NT2/D1 (cell line): ENCODE measurements around the gene CNPY4.
"Not testable (repeated sequence)": the region's sequence is repeated elsewhere in the genome, so short reads cannot be mapped to it uniquely, and the experiment has no call there.

Source experiments
- DNase-seq: peaks from one replicate; pipeline ENCODE4 v3.0.0-alpha.2; 2011; ENCODE audit warnings: low read depth, low spot score
- H3K27me3 ChIP-seq: 2 replicates; pipeline ENCODE4 v1.6.0; 2011; ENCODE audit warnings: mild to moderate bottlenecking; ENCODE audit not compliant: insufficient read length, insufficient read depth
- H3K36me3 ChIP-seq: 2 replicates; pipeline ENCODE4 v1.6.1; 2011; ENCODE audit warnings: mild to moderate bottlenecking, low read length, mixed read lengths; ENCODE audit not compliant: insufficient read depth, insufficient read length
- H3K4me1 ChIP-seq: 2 replicates; pipeline ENCODE4 v1.5.1; 2011; ENCODE audit not compliant: insufficient read depth, insufficient read length
- H3K4me3 ChIP-seq: 2 replicates; pipeline ENCODE4 v1.5.1; 2011; ENCODE audit warnings: low read depth; ENCODE audit not compliant: insufficient read length
- H3K9ac ChIP-seq: 2 replicates; pipeline ENCODE4 v1.6.0; 2011; ENCODE audit warnings: low read depth; ENCODE audit not compliant: insufficient read length
- H3K9me3 ChIP-seq: 2 replicates; pipeline ENCODE4 v1.5.1; 2011; ENCODE audit warnings: mild to moderate bottlenecking, low read length; ENCODE audit not compliant: insufficient read depth
- SUZ12 ChIP-seq: IDR thresholded peaks from 2 replicates; pipeline ENCODE4 v1.6.1; 2011; ENCODE audit not compliant: insufficient read length, insufficient read depth; ENCODE audit errors: extremely low read depth
- YY1 ChIP-seq: IDR thresholded peaks from 2 replicates; pipeline ENCODE4 v1.6.1; 2011; ENCODE audit not compliant: insufficient read length, insufficient read depth
- ZNF274 ChIP-seq: IDR thresholded peaks from 2 replicates; pipeline ENCODE4 v1.6.1; 2011; ENCODE audit warnings: mild to moderate bottlenecking, low read depth, low read length

CNPY4 gene

GRCh38 chr7:100130608-100131453 lies 11.4 kb downstream of the CNPY4 start:
- no peak for TF ChIP-seq SUZ12
- no peak for TF ChIP-seq YY1
- no peak for TF ChIP-seq ZNF274
- no peaks in the 10 kb centered on the region for H3K9me3 ChIP-seq
- H3K4me3 ChIP-seq: no peak overlapping the region
- DNase-seq: no peak
- H3K27me3 ChIP-seq: peaks cover 20% of the 10 kb centered on the region
- H3K4me1 ChIP-seq: no peaks in the 10 kb centered on the region
- no peak overlapping the region for H3K9ac ChIP-seq
- H3K36me3 ChIP-seq: no peaks in the 10 kb centered on the region

- no peak for TF ChIP-seq SUZ12
- TF ChIP-seq YY1: no peak
- no peak for TF ChIP-seq ZNF274
- H3K4me1 ChIP-seq: no peaks in the 10 kb centered on the region
- no peak overlapping the region for H3K9ac ChIP-seq
- H3K27me3 ChIP-seq: peaks cover 20% of the 10 kb centered on the region
- H3K36me3 ChIP-seq: no peaks in the 10 kb centered on the region
- no peak overlapping the region for H3K4me3 ChIP-seq
- no peak for DNase-seq
- H3K9me3 ChIP-seq: no peaks in the 10 kb centered on the region
Observed at GRCh38 chr7:100132126-100132525, 12.7 kb downstream of the CNPY4 start.

- Histone ChIP-seq H3K9me3 (no peaks in the 10 kb centered on the region), H3K36me3 (no peaks in the 10 kb centered on the region), H3K27me3 (peaks cover 18% of the 10 kb centered on the region), H3K9ac (no peak overlapping the region), H3K4me1 (no peaks in the 10 kb centered on the region), H3K4me3 (no peak overlapping the region)
- TF ChIP-seq ZNF274 (no peak), SUZ12 (no peak), YY1 (no peak)
- no peak for DNase-seq
Observed at GRCh38 chr7:100132697-100133151, 13.3 kb downstream of the CNPY4 start.

- TF ChIP-seq YY1 (no peak), SUZ12 (no peak), ZNF274 (no peak)
- H3K4me3 ChIP-seq: no peak overlapping the region
- no peak for DNase-seq
- H3K27me3 ChIP-seq: no peaks in the 10 kb centered on the region
- no peak overlapping the region for H3K9ac ChIP-seq
- H3K36me3 ChIP-seq: no peaks in the 10 kb centered on the region
- H3K9me3 ChIP-seq: no peaks in the 10 kb centered on the region
- H3K4me1 ChIP-seq: no peaks in the 10 kb centered on the region
Observed at GRCh38 chr7:100137851-100138760, 18.7 kb downstream of the CNPY4 start.

- Histone ChIP-seq H3K4me1 (no peaks in the 10 kb centered on the region), H3K36me3 (no peaks in the 10 kb centered on the region), H3K9ac (no peak overlapping the region), H3K4me3 (no peak overlapping the region), H3K27me3 (no peaks in the 10 kb centered on the region), H3K9me3 (no peaks in the 10 kb centered on the region)
- DNase-seq: no peak
- TF ChIP-seq YY1: no peak
- no peak for TF ChIP-seq ZNF274
- no peak for TF ChIP-seq SUZ12
Observed at GRCh38 chr7:100141555-100141949, 22.1 kb downstream of the CNPY4 start.

- no peaks in the 10 kb centered on the region for H3K9me3 ChIP-seq
- TF ChIP-seq SUZ12 (no peak), YY1 (no peak), ZNF274 (no peak)
- H3K36me3 ChIP-seq: no peaks in the 10 kb centered on the region
- no peaks in the 10 kb centered on the region for H3K4me1 ChIP-seq
- H3K4me3 ChIP-seq: no peak overlapping the region
- no peak for DNase-seq
- H3K27me3 ChIP-seq: no peaks in the 10 kb centered on the region
- no peak overlapping the region for H3K9ac ChIP-seq
Observed at GRCh38 chr7:100142461-100142860, 23.0 kb downstream of the CNPY4 start.

GRCh38 chr7:100146350-100146749 lies 26.9 kb downstream of the CNPY4 start:
- H3K9me3 ChIP-seq, H3K36me3 ChIP-seq, H3K4me3 ChIP-seq, H3K9ac ChIP-seq, DNase-seq, H3K4me1 ChIP-seq, H3K27me3 ChIP-seq: not testable (repeated sequence)
